Measurements from ENCODE around the gene ACTG1.

DNA sequence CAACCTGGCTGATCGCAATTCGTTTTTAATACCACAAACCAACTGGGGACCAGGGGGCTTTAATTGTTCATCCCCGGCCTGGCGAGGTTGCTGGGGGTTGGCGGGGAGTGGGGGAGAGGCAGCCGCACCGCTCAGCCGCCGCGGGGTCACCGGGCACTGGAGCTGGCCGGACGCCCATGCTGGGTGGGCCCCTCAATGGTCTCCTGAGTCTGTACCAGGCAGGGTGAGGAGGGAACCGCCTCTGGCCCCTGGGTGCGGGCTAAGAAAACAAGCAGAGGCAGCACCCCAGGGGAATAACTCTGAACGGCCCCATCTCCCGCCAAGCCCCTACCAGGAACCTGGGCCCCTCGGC, 43.9 kb downstream of the ACTG1 start:
- no peak for TF ChIP-seq CTCF (IDR thresholded peaks at IDR 0.05)
- TF ChIP-seq POLR2A (IDR thresholded peaks at IDR 0.05; ENCODE audit: low read depth) = no peak
- TF ChIP-seq POLR2AphosphoS5 (IDR thresholded peaks at IDR 0.05) = no peak

Data from esophagus muscularis mucosa (tissue), 3 donors.